NB4 (cell line): Measurements from ENCODE around the gene ANKRD24.

Experiments
- POLR2A ChIP-seq: IDR thresholded peaks from 2 replicates; pipeline ENCODE4 v1.6.1; 2011; ENCODE audit warnings: mild to moderate bottlenecking; ENCODE audit not compliant: insufficient read length; ENCODE audit errors: extremely low read depth
- TF ChIP-seq, protein P1 (sequence below): IDR thresholded peaks from one replicate; pipeline ENCODE4 v1.5.1; 2012; ENCODE audit warnings: low read depth, low read length

GRCh38 chr19:4178990-4179389 is 3.5 kb upstream of the ANKRD24 start:
- TF ChIP-seq, protein P1, sequence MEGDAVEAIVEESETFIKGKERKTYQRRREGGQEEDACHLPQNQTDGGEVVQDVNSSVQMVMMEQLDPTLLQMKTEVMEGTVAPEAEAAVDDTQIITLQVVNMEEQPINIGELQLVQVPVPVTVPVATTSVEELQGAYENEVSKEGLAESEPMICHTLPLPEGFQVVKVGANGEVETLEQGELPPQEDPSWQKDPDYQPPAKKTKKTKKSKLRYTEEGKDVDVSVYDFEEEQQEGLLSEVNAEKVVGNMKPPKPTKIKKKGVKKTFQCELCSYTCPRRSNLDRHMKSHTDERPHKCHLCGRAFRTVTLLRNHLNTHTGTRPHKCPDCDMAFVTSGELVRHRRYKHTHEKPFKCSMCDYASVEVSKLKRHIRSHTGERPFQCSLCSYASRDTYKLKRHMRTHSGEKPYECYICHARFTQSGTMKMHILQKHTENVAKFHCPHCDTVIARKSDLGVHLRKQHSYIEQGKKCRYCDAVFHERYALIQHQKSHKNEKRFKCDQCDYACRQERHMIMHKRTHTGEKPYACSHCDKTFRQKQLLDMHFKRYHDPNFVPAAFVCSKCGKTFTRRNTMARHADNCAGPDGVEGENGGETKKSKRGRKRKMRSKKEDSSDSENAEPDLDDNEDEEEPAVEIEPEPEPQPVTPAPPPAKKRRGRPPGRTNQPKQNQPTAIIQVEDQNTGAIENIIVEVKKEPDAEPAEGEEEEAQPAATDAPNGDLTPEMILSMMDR: no peak
- no peak for TF ChIP-seq POLR2A
